HL-60 (cell line): ENCODE data around the gene FAU.

Experiments used
- POLR2AphosphoS5 ChIP-seq: IDR thresholded peaks from 2 replicates; pipeline ENCODE4 v1.6.1; 2012; ENCODE audit warnings: low read depth
- TF ChIP-seq, protein P1 (sequence below): IDR thresholded peaks from one replicate; pipeline ENCODE4 v1.5.1; 2011; ENCODE audit warnings: low read length, control low read depth, inconsistent platforms; ENCODE audit not compliant: insufficient read depth

DNA sequence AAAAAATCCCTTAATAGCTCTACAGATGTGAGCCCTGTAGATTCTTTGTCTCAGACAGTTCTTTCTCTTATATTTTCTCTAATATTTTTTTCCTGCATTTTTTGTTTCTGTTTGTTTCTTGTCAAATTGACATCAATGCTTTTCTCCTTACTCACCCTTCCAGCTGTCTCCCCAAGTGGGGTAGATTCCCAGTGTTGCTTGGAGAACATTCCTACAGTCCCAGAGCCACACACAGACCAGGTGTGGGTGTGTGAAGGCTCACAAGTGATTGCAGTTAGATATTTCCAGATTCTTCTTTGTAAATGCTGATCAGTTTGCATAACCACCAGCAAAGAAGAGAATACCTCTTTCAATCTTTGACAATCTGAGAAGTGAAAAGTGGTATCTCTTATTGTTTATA is 18.5 kb downstream of the FAU start:
- no peak for TF ChIP-seq POLR2AphosphoS5
- TF ChIP-seq, protein P1, sequence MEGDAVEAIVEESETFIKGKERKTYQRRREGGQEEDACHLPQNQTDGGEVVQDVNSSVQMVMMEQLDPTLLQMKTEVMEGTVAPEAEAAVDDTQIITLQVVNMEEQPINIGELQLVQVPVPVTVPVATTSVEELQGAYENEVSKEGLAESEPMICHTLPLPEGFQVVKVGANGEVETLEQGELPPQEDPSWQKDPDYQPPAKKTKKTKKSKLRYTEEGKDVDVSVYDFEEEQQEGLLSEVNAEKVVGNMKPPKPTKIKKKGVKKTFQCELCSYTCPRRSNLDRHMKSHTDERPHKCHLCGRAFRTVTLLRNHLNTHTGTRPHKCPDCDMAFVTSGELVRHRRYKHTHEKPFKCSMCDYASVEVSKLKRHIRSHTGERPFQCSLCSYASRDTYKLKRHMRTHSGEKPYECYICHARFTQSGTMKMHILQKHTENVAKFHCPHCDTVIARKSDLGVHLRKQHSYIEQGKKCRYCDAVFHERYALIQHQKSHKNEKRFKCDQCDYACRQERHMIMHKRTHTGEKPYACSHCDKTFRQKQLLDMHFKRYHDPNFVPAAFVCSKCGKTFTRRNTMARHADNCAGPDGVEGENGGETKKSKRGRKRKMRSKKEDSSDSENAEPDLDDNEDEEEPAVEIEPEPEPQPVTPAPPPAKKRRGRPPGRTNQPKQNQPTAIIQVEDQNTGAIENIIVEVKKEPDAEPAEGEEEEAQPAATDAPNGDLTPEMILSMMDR, result no peak
